Measurements from ENCODE around the gene IAPP. TPM values are rescaled to one million over a fixed set of nuclear protein-coding genes. Genes with fewer than 3 reads are reported as not detected.
"Not testable (repeated sequence)": the region's sequence is repeated elsewhere in the genome, so short reads cannot be mapped to it uniquely, and the experiment has no call there.

IAPP gene
- total RNA-seq, 2 experiments from 2014 or later, result not detected

DNA sequence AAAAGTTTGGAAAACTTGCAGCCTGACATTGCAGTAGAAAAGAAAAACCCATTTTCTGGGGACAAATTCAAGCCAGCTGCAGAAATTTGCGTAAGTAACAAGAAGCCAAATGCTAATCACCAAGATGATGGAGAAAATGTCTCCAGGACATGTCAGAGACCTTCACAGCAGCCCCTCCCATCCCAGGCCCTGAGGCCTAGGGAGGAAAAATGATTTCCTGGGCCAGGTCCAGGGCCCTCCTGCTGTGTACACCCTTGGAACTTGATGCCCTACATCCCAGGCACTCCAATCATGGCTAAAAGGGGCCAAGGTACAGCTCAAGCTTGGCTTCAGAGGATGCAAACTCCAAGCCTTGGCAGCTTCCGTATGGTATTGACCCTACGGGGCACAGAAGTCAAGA, 14.5 kb downstream of the IAPP start:
- H3K4me3 Mint-ChIP-seq, result no peak overlapping the region

DNA sequence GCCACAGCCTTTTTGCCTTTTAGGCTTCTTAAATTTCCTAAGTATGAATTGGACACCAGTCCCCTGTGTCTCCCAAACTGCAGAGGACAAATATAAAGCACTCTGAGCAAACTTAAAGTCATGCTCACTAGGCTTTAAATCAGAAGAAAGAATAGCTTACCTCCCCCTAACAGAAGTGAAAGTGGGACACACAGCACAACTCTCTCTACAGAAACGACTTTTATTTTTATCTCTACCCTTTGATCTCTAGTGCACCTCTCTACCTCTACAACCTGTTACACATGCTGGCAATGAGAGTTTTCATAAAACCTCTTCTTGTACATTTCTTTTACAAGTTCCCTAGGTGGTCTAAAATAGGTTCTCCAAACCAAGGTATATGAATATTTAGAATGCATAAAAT, 19.7 kb downstream of the IAPP start:
- no peak overlapping the region for H3K27ac Mint-ChIP-seq
- CTCF ChIA-PET, result no interaction called here
- no peak for DNase-seq
- H3K36me3 Mint-ChIP-seq (ENCODE audit: low read depth), result no peaks in the 10 kb centered on the region
- H3K4me3 Mint-ChIP-seq, result no peak overlapping the region
- peaks cover 5% of the 10 kb centered on the region for H3K4me1 Mint-ChIP-seq
- peak; percentile 39 for ATAC-seq
- intact Hi-C loops (cut with DNase I, micrococcal nuclease), result no loop called here
- H3K27me3 Mint-ChIP-seq, result peaks cover 5% of the 10 kb centered on the region
- no peaks in the 10 kb centered on the region for H3K9me3 Mint-ChIP-seq (ENCODE audit: low read depth)
- POLR2A ChIA-PET, result no interaction called here

More for the DNA sequence above, 14.5 kb downstream of the IAPP start:
- H3K36me3 Mint-ChIP-seq (ENCODE audit: low read depth), result no peaks in the 10 kb centered on the region
- ChIA-PET CTCF (no interaction called here), POLR2A (no interaction called here)
- H3K27me3 Mint-ChIP-seq, result peaks cover 7% of the 10 kb centered on the region
- no peak overlapping the region for H3K27ac Mint-ChIP-seq
- DNase-seq (no peak), ATAC-seq (no peak)
- H3K4me1 Mint-ChIP-seq, result no peaks in the 10 kb centered on the region
- no peaks in the 10 kb centered on the region for H3K9me3 Mint-ChIP-seq (ENCODE audit: low read depth)
- intact Hi-C loops (cut with DNase I, micrococcal nuclease), result no loop called here

DNA sequence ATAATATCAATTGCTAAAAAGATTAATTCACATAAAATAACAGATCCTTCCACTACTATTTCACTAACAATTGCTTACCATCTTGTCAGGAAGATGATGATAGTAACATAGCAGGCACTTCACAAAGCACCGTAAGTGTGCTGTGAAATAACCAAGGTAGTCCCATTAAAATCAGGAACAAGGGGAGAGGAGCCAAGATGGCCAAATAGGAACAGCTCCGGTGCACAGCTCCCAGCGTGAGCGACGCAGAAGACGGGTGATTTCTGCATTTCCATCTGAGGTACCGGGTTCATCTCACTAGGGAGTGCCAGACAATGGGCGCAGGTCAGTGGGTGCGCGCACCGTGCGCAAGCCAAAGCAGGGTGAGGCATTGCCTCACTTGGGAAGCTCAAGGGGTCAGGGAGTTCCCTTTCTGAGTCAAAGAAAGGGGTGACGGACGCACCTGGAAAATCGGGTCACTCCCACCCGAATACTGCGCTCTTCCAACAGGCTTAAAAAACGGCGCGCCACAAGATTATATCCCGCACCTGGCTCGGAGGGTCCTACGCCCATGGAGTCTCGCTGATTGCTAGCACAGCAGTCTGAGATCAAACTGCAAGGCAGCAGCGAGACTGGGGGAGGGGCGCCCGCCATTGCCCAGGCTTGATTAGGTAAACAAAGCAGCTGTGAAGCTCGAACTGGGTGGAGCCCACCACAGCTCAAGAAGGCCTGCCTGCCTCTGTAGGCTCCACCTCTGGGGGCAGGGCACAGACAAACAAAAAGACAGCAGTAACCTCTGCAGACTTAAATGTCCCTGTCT, 22.3 kb downstream of the IAPP start:
- CTCF ChIA-PET, result not testable (repeated sequence)

DNA sequence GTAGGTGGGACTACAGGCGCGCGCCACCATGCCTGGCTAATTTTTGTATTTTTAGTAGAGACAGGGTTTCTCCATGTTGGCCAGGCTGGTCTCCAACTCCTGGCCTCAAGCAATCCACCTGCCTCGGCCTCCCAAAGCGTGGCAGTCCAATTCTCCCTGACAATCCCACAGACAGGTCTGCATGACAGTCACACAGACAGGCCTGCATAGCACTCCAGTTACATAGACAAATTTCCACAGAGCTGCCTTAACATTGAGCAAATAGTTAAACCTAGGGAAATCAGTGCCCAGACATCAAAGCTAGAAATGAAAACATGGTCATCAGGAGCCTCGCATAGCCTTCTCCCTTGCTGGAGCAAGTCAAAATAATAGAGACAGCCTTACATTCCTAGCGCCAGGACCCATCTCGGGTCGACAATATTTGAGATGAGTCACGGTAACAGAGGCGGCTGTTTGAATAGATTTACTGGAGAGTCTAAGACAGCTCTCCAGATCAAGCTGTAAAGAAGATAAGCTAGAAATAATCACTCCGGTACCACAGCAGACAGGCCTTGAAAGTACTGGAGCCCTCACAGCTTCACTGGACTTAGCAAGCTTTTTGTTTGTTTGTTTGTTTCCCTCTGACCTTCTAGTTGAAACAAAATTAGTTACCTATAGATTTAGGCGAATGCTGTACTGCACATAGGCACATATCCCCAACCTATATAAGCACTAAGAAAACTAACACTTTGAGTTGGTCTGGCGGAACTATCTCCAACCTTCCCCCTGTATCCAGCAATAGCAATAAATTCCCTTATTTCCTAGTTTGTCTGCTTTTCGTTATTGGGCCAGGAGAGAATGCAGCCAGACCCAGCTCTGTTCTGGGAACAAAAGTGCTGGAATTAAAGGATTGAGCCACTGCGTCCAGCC, 40.9 kb downstream of the IAPP start:
- H3K9me3 Mint-ChIP-seq (ENCODE audit: low read depth), result no peaks in the 10 kb centered on the region
- H3K4me3 Mint-ChIP-seq, result no peak overlapping the region
- H3K27ac Mint-ChIP-seq, result no peak overlapping the region
- peaks cover 15% of the 10 kb centered on the region for H3K27me3 Mint-ChIP-seq
- H3K36me3 Mint-ChIP-seq (ENCODE audit: low read depth), result no peaks in the 10 kb centered on the region
- ChIA-PET POLR2A (no interaction called here), CTCF (no interaction called here)
- DNase-seq, result no peak
- intact Hi-C loops (cut with DNase I, micrococcal nuclease), result no loop called here
- ATAC-seq, result no peak
- H3K4me1 Mint-ChIP-seq, result no peaks in the 10 kb centered on the region

More for the DNA sequence above, 22.3 kb downstream of the IAPP start:
- H3K36me3 Mint-ChIP-seq (ENCODE audit: low read depth); H3K27me3 Mint-ChIP-seq; intact Hi-C loops (cut with DNase I, micrococcal nuclease); H3K9me3 Mint-ChIP-seq (ENCODE audit: low read depth); H3K27ac Mint-ChIP-seq; POLR2A ChIA-PET; ATAC-seq; H3K4me3 Mint-ChIP-seq; H3K4me1 Mint-ChIP-seq; DNase-seq: not testable (repeated sequence)

DNA sequence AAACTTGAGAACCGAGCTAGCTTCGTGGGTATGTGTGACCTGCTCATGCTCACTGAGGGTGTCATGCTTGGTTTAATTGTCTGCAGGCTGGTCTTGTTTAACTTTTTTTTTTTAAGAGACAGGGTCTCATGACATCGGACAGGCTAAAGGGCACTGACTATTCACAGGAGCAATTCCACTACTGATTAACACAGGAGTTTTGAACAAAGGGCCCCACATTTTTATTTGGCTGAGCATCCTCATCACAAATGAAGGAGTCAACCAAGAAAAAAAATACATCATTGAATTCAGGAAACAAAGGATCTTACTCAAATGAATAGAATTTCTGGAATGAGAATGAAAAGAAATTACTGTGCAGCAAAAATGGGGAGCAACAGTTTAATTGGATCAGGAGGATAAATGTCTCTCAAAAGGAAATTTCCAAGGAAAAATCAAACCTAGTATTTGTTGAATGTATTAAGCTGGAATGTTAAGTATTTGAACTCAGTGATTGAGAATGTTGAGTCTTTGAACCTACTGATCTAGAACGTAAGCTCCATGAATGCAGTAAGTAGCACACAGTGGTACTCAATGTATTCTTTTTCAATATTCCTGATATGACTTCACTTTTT, 43.9 kb downstream of the IAPP start:
- POLR2A ChIA-PET, result interaction anchor here (0.7 kb wide), 1 partner anchor 28 kb away, joined by 4 read pairs; no protein-coding TSS in a partner anchor
- Mint-ChIP-seq H3K27me3 (peaks cover 16% of the 10 kb centered on the region), H3K27ac (no peak overlapping the region), H3K9me3 (ENCODE audit: low read depth) (no peaks in the 10 kb centered on the region), H3K4me1 (no peaks in the 10 kb centered on the region), H3K4me3 (no peak overlapping the region), H3K36me3 (ENCODE audit: low read depth) (no peaks in the 10 kb centered on the region)
- intact Hi-C loops (cut with DNase I, micrococcal nuclease), result no loop called here
- ATAC-seq (no peak), DNase-seq (no peak)
- CTCF ChIA-PET, result interaction anchor here (0.6 kb wide), 1 partner anchor 933 kb away, joined by 5 read pairs; no protein-coding TSS in a partner anchor

DNA sequence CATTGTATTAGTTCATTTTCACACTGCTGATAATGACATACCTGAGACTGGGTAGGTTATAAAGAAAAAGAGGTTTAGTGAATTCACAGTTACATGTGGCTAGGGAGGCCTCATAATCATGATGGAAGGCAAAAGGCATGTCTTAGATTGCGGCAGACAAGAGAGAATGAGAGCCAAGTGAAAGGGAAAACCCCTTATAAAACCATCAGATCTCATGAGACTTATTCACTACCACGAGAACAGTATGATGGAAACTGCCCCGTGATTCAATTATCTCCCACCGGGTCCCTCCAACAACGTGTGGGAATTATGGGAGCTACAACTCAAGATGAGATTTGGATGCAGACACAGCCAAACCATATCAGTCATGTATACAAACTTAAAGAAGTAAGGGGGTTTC, 45.7 kb downstream of the IAPP start:
- CTCF ChIA-PET; H3K9me3 Mint-ChIP-seq (ENCODE audit: low read depth); intact Hi-C loops (cut with DNase I, micrococcal nuclease); POLR2A ChIA-PET; H3K4me1 Mint-ChIP-seq; H3K36me3 Mint-ChIP-seq (ENCODE audit: low read depth); H3K4me3 Mint-ChIP-seq; ATAC-seq; DNase-seq; H3K27ac Mint-ChIP-seq: not testable (repeated sequence)
- H3K27me3 Mint-ChIP-seq, result peaks cover 17% of the 10 kb centered on the region

DNA sequence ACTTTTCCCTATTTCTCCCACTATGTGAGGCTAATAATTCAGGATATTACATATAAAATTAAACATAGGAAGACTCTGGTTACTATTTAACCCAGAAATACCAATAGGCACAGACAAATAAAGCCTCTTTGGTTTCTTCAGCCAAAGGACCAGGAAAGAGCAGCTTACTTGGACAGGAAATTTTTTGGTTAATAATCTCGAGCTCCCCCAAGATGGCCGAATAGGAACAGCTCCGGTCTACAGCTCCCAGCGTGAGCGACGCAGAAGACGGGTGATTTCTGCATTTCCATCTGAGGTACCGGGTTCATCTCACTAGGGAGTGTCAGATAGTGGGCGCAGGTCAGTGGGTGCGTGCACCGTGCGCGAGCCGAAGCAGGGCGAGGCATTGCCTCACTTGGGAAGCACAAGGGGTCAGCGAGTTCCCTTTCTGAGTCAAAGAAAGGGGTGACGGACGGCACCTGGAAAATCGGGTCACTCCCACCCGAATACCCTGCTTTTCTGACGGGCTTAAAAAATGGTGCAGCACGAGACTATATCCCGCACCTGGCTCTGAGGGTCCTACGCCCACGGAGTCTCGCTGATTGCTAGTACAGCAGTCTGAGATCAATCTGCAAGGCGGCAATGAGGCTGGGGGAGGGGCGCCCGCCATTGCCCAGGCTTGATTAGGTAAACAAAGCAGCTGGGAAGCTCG, 46.5 kb downstream of the IAPP start:
- H3K4me3 Mint-ChIP-seq; H3K4me1 Mint-ChIP-seq; H3K9me3 Mint-ChIP-seq (ENCODE audit: low read depth); POLR2A ChIA-PET; ATAC-seq; H3K27ac Mint-ChIP-seq; DNase-seq; CTCF ChIA-PET; intact Hi-C loops (cut with DNase I, micrococcal nuclease); H3K36me3 Mint-ChIP-seq (ENCODE audit: low read depth): not testable (repeated sequence)
- H3K27me3 Mint-ChIP-seq, result peaks cover 17% of the 10 kb centered on the region

DNA sequence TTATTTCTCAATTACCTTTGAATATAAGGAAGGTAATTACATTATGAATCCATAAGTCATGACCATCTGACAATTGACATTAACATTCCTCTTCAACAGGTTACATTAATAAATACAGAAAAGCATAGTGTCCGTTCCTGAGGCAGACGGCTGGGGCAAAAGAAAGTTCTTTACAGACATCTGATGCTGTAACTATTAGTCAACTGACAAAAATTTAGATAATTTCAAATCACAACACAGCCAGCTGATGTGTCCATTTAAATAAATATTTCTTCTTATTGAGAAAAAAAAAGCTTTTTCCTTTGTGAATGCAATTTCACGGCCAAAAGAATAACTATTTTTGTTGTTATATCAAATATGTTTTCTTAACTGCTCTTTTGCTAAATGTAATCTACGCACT, 55.5 kb downstream of the IAPP start:
- DNase-seq (no peak), ATAC-seq (no peak)
- no peak overlapping the region for H3K27ac Mint-ChIP-seq
- ChIA-PET CTCF (interaction anchor here (0.6 kb wide), 1 partner anchor 328 kb away, joined by 3 read pairs; no protein-coding TSS in a partner anchor), POLR2A (no interaction called here)
- H3K4me3 Mint-ChIP-seq, result no peak overlapping the region
- H3K36me3 Mint-ChIP-seq (ENCODE audit: low read depth), result no peaks in the 10 kb centered on the region
- no peaks in the 10 kb centered on the region for H3K4me1 Mint-ChIP-seq
- intact Hi-C loops (cut with DNase I, micrococcal nuclease), result no loop called here
- no peaks in the 10 kb centered on the region for H3K9me3 Mint-ChIP-seq (ENCODE audit: low read depth)
- peaks cover 2% of the 10 kb centered on the region for H3K27me3 Mint-ChIP-seq

Other genes with a start within 250 kb of the IAPP start
- not detected for gene SLCO1B1, start 241.7 kb upstream of the IAPP start, total RNA-seq
- not detected for gene SLCO1A2, start 38.0 kb upstream of the IAPP start, total RNA-seq
- gene PYROXD1, start 64.8 kb downstream of the IAPP start, total RNA-seq, result 10 to 100 TPM; 27.4 to 34.6 TPM
- gene RECQL, start 128.7 kb downstream of the IAPP start, total RNA-seq, result 10 to 100 TPM; 64.4 to 92.8 TPM
- gene GOLT1B, start 128.9 kb downstream of the IAPP start, total RNA-seq, result 10 to 100 TPM; 25.6 to 31.2 TPM
- gene SPX, start 153.4 kb downstream of the IAPP start, total RNA-seq, result under 1 TPM; 0.16 to 0.61 TPM
- gene GYS2, start 231.9 kb downstream of the IAPP start, total RNA-seq, result not detected

All from activated CD4-positive, alpha-beta T cell treated with anti-CD3 and anti-CD28 coated beads for 36 hours (primary cell).